Eye (tissue), 1 donor: ENCODE measurements around the gene SLC6A20.
A peak's percentile ranks its signal among the peaks of the same experiment; 100 is the strongest.

ENCODE experiments used
- DNase-seq: peaks from one replicate; pipeline ENCODE4 v3.0.0-alpha.2; 2015

SLC6A20 gene

DNA sequence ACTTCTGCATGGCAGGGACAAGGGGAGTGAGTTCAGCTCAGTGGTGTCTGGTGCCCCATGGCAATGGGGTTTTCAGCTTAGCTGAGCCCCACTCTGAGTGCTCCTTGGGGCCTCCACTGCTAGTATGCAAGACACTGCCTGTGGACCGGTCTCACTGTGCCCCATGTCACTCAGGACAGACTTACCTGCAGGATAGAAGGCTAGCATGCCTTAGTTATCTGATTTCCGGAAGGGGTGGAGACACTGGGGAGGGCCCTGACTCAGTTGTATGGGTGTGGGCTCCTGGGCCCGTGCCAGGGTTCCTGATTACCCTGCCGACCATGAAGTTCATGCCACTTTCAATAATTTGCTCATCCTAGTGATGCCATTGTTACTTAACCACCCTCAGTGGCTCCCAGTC is 4.3 kb upstream of the SLC6A20 start:
- DNase-seq = no peak

DNA sequence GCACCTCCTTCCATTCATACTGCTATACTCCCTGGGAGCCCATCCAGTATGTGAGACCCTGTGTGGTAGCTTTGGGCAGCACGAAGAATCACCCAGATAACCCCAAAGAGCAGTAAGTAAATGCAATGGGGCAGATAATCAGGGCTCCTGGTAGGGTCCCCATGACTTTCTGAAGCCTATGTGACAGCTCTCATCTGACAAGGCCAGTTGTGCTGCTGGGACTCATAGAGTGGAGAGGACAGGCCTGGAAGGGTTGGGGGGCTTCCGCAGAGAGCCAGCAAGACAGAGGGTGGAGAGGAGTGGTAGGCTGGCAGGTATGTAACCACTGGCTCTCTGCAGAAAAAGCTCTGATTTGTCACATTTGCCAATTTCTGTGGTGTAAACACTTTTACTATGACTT is 3.2 kb upstream of the SLC6A20 start:
- no peak for DNase-seq

DNA sequence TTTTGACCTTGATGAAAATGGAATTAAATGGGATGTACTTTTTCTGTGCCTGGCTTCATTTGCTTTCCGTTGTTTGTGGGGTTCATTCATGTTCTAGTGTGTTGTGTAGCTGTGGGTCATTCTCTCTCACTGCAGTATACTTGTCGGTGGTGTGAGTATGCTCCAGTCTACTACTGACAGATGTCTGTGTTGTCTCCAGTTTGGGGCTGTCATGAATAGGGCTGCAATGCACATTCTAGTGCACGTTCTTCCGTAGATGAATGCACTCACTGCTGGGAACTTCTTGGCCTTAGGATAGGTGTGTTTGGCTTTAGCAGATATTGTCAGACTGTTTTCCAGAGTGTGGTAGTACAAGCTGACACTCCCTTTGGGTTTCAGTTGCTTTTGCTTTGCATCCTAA is 1.7 kb upstream of the SLC6A20 start:
- no peak for DNase-seq

DNA sequence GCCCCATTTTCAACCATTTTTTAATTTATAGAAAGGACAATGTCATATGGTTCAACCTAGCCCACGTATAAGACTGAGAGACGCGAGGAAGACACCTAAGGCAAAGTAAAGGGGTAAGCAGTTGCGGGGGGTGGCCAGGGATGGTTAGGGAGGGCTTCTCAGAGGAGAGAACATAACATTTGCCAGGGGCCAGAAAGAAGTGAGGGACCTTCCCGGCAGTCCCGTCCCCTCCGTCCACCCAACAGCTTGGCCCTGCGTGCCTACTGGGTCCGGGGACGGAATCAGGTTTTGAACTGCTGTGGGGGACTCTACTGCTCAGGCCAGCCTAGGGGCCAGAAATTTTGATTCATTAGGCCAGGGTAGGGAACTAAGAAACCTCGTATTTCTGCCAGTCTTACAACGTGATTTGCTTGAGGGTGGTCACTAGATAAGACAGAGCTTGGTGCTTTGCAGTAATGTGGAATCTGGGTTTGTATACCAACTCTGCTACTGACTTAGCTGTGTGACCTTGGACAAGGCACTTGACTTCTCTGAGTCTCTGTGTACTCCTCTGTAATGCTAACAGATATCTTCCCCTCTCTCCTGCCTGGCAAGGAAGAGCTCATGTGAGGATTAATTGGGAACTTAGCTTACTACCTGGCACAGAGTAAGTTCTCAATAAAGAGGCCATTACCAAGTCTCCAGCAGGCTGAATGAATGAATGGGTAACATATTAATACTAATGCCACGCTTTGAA is 734 bp upstream of the SLC6A20 start:
- no peak for DNase-seq

DNA sequence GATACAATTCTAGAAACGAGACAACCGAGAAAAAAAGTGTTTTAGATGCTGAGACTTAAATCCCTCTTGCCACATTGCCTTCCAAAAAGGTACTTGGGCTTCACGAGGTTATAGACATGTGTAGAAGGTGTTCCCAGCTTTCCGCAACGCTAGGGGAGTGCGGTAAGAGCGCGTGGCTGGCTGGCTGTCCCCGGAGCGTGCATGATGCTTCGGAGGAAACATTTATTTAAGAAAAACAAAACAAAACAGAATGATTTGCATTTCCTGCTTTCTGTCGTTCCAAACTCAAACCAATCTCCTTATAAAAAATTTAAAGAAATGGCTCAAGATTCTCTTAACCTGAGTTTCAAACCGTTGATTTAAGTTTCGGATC is 841 bp downstream of the SLC6A20 start:
- no peak for DNase-seq

DNA sequence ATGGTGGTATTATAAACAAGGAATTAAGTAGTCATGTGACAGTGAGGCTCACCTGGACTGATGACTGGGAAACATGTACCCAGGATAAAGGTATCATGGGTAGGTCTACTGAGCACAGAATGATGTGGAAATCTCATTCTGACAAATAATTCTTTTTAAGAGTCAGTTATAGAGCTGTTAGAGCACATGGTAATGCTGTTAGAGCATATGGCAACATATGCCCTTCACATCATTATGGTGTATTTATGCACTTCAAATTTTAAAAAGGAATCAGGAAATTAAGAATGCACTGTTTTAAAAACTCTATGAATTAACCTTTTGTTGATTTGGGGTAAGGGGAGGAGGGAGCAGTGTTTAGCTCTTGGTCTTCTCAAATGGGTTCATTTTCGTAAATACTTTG is 1.7 kb downstream of the SLC6A20 start:
- no peak for DNase-seq

DNA sequence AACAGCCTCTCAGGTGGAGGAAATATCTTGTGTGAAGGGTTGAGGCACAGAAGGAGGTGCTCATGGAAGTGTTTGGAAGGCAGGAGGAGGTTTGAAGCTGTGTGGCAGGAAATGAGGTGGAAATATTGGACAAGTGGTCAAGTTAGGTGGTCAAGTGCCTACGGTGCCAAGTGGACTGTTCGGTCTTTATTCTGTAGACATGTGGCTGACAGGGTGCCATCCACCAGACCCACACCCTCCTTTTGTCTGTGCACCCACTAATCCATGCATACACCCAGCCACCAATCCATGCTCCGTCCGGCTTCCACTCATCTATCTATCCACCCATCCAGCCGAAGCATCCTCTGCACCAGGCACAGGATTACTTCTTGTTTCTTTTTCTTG is 2.2 kb downstream of the SLC6A20 start:
- DNase-seq = no peak

DNA sequence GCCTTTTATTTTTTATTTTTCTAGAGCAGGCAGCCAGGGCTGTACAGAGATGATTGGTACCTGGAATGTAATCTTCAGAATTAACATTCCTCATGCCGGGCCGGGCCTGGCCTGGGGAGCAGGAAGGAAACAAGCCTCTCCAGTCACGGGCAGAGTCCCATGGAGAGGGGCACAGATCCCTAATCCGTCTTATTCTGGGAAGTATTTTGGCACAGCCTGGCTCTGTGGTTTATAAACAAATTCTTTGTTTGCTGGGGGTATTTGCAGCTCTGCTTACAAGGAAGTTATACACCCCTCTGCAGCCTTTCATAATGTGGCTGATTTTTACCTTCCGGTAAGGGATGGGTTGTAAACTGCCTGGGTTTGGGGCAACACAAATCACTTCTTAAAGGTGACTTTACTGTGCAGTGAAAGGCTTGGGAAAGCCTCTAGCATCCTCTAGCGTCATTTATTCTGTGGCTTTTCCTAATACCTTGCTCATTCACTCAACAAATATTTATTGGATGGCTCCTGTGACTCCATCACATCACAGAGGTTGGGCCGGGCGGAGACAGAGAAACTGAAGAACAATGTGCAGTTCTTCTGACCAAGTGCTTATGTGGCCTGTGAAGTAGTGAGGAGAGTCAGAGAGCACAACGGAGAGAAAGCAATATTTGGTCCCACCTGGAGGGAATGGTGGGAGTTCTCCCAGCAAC is 2.7 kb downstream of the SLC6A20 start:
- DNase-seq = peak; percentile 24

DNA sequence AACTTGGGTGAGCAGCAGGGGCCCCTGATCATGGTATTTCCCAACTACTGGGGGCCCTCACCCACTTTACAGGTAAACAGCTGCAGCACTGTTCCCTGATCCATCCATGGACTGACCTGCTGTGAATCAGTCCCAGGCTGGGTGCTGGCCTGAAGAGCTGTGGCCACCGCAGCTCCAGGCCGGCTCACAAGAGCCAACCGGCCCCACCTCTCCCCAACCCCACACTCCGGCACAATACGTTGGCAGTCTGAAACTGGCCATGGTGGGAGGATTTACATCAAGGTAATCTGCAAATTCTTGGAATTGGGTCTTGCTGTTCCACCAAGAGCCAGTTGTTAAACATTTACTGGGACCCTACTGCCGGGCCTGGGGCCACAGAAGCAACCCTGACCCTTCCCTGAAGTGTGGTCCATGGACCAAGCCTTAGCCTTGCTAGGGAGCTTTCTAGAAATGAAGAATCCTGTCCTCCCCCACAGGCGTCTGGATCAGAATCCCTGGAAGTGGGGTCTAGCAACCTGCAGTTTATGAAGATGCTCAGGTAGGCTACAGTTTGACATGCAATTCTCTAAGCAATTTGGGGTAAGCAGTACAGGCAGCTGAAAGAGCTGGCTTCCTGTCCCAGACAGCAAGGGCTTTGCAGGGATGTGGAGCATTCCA is 3.7 kb downstream of the SLC6A20 start:
- DNase-seq = no peak

DNA sequence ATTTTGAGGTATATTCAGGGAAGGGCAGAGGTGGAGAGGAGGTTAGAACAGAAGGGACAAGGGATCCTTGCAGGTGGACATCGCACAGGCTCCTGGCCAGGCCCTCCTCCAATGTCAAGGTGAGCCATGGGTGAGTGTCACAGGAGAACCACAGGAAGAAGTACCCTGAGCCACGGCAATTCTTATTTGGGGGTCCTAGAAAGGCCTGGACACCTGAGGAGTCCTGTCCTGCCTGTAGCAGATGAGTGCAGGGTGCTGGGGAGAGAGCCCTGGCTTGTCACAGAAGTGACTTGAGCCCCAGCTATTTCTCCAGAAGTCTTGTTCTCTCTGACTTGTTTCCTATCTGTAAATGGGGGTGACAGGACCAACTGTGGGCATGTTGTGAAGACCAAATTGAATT is 4.3 kb downstream of the SLC6A20 start:
- no peak for DNase-seq

DNA sequence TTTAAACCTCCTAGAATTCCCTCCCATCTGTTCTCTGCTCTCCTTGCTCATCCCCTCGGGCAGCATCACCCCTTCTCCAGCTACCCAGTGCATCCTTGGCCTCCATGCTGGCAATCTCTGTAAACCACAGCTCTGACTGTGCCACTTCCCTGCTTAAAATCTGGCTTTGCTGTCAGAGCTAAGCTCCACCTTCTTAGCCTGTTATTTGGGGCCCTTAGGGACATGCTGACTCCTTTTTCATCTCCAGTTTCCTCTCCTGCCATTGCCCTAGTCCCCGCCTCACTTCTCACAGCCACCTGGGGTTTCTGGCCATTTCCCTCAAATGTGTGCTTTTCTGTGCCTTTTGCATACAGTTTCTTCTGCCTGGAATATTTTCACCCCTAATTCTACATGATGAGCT is 5.7 kb downstream of the SLC6A20 start:
- DNase-seq = no peak

DNA sequence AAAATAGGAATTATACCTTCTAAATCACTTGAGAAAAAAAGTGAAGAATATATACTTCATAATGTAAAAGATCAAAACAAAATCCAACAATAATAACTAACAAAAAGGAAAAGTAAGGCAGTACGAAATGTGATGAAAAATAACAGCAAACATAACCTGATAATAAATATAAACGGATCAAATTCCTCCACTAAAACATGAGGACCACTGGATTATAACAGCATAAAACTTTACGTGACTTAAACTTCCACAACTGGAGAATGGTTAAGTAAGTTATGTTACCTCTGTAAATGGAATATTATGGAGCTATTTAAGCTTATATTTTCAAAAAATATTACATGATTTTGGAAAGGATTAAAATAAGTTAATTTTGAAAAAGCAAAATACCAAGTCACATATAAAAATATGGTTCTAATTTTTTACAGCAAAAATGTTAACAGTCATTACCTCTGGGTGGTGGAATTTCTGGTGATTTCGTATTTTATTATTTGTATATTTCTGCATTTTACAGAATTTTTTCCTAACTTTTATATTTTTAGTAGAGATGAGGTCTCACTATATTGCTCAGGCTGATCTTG is 7.0 kb downstream of the SLC6A20 start:
- no peak for DNase-seq

DNA sequence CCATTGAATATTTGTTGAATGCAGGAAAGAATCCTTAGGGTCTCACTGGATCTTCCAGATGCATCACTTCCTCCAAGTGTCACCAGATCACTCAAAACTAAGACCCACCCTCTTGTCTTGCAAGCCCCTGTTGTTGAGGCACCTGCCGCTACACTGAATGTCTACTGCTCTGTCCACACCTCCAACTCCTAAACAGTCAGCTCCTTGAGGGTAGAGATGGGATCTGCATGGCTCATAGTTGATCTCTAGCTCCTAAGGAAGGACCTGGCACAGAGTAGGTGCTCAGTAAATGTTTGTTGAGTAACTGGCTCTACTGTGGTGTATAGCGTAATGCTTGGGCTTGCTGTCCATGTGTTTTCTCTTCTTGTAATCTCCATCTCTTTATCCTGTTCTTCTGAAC is 8.8 kb downstream of the SLC6A20 start:
- no peak for DNase-seq

DNA sequence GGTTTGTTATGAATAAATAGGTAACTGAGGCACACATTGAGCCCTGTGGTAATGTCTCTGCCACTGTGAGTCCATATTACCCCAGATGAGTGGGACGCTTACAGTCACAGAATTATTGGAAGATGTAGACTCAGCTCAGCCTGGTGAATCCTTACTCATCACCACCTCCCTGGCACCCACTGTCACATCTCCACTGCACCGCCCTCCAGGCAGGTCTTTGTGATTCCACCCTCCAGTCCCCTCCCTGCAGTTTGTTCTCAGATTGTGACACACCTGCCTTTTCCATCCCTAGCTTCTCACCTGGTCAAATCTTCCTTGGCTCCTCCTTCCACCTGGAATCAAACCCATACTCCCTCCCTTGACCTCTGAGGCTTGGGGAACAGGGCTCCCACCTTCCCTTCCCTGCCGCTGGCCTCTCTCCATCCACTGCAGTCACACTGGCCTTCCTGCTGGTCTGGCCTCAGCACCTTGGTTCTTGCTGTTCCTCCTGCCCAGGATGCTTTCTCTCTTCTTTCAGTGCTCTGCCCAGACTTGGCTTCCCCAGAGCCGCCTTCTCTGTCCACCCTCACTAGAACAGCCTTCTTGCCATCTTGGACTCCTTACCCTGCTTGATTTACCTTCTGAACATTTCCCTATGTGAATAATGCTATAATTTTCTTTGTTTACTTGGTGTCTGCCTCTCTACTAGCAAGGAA is 9.4 kb downstream of the SLC6A20 start:
- DNase-seq = no peak

DNA sequence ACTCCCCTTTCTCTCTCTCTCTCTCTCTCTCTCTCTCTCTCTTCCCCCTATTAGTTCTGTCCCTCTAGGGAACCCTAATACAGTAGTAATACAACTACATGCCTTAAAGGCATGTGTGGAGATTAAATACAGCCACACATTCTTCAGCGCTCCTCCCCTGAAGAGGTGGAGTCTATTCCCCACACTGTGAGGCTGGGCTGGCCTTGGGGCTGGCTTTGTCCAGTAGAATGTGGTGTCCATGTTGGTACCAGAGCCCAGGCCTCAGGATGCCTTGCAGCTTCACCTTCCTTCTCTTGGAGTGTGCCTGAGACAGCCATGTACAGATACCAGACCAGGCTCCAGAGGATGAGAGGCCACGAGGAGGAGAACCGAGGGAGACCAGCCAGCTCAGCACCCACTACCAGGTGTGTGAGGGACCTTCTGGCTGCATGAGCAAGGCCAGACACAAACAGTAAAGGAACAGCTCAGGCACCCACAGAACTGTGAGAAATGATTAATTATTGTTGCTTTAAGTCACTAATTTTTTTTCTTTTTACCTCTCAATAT is 10.7 kb downstream of the SLC6A20 start:
- no peak for DNase-seq

DNA sequence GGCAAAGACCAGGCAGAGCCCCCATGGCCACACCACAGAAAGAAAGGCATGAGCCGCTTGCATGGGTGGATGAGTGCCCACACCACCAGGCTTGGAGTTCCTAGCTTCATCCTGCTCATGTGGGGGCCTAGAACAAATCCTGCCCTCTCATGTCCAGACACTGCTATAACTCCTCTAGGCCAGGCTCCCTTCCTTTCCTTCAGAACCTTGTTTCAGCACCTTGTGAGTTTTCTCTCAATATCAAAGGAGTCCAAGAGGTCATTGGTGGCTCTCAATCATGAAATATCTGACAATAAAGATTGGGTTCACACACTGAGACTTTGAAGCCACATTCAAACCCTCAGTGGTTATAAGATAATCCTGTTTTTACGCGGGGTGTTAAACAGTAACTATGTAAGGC is 12.7 kb downstream of the SLC6A20 start:
- DNase-seq = no peak

DNA sequence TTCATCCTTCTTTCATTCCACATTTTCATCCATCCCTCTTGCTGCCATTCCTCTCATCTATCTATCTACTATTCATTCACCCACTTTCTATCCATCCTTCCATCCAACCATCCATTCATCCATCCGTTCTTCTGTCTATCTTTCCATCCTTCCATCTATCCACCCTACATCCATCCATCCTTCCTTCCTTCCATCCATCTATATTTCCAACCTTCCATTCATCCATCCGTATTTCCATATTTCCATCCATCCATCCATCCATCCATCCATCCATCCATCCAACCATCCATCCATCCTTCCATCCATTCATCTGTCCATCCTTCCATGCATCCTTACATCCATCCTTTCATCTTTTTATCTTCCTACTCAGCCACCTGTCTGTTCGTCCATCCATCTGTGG is 14.0 kb downstream of the SLC6A20 start:
- DNase-seq = no peak

DNA sequence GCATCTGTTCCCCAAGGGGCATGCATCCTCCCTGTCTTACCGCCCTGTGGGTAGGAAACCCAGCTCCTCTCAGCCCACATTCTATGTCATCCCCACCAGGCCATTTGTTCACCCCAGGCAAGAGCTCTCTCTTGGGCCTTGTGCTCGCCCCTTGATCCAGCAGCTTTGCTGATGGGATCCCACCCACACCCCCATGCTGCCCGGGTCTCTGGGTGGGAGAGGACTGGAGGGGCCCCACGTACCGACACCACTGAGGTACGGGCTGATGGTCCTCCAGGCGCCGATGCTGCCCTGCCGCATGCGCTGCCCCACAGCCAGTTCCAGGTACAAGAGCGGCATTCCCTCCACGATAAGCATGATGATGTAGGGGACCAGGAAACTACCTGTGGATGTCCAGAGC is 14.5 kb downstream of the SLC6A20 start:
- no peak for DNase-seq

DNA sequence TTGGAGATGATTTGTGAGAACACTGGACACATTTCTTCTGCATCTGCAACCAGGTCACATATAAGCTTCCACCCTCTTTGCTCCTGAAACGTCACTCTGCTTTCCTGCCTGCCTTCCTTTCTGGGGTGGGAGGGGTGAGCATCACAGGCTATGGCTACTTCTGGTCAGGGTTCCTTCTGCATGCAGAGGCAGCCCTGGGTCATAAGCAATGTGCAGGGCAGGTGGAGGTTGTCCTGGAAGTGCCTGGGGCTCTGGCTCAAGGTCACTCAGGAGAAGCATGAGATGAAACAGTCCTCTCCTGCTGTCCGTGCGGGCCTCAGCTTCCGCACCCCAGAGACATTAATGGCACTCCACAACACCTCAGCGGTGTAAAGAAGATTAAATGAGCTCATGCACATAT is 15.1 kb downstream of the SLC6A20 start:
- no peak for DNase-seq

DNA sequence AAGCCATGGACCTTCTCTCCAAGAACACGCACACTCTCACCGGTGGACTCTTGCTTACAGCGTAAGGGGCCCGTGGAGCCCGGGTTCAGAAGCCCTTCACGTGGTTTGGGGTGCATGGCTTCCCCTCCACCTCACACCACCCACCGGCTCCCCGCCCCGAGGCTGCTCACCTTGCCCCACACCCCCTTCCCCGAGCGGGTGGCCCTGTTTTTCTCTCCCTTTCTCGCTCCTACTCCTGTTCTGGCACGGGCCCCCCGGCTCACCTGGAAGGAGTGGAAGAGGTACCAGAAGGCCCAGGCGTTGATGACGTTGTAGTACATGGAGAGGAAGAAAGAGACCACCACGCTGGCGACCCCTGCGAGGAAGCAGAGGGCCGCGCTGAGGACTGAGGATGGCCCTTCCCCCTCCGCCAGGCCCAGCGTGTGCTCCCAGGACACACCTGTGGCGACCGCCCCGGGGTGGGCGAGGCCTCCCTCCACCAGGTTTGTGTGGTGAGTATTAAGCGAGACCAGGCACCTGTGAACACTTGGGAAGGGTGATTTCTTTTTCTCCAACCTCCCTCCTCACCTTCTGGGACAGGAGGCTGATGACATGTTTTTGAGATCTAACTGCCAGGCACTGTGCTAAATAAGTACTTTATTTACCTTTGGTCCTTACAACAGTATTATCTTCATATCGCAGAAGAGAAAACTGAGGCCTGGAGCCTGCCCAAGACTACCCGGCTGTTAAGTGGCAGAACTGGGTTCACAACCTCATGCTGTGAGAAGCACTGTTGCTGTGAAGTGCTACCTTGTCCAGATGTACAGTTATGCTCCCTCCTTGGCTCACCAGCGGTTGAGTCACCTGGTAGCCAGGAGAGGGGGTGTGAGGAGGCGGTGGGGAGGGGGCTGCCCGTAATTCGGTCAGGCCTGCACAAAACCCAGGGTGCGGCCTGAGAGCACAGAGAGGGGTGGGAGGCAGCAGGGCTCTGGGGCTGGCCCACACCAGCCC is 16.3 kb downstream of the SLC6A20 start:
- DNase-seq = no peak

DNA sequence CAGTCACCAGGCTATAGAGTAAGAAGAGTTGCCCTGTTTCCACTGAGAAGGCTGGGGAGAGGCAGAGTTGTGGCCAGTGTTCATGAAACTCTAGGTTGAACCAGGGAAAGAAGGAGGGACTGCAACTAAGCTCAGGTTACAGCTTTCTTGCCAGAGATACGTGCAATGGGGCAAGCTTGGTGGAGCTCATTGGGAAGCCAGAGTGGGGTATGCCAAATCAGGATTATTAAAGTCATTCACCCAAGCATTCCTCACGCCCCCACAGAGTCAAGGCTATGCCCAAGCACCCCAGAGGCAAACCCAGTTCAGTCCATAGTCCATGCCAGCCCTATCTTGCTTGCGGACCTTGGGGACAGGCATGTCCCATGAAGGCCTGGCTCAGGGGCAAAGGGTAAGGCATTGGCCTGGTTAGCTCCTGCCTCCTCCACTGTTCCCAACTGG is 17.6 kb downstream of the SLC6A20 start:
- DNase-seq = no peak
